GM19238 (cell line): Measurements from ENCODE around the gene SERPINB1.

Experiments used
- DNase-seq: peaks from one replicate; pipeline ENCODE4 v3.0.0; 2011; ENCODE audit warnings: low spot score; ENCODE audit not compliant: insufficient read length

Gene SERPINB1

DNA sequence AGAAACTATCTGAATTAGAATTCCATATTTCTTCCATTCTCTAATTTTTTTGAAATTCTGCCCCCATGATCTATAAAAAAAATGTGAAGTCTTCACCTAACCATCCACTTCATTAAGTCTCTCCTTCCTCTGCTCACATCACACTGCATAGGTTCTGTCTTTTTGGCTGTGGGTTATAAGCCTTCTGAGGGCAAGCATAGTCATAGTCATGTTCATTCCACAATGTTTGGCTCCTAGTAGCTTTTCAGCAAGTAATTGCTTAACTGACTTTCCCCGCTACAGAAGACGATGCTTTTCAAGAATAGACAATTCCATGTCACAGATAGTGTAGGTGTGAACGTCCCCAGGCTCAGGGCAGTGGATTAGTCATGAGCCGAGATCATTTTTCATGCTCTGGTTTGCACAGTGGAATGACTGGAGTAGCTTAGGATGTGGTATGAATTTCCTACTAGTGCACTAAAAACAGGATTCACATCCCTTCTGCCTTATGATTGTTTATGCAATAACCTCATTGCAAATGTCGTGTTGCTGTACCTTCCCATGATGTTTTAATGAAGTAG is 47.4 kb downstream of the SERPINB1 start:
- DNase-seq, result no peak

- DNase-seq, result peak; percentile 20
These were observed 48.0 kb downstream of the SERPINB1 start for GRCh38 chr6:2793534-2794151.

- no peak for DNase-seq
These were observed 49.1 kb downstream of the SERPINB1 start for GRCh38 chr6:2792330-2793110.

DNA sequence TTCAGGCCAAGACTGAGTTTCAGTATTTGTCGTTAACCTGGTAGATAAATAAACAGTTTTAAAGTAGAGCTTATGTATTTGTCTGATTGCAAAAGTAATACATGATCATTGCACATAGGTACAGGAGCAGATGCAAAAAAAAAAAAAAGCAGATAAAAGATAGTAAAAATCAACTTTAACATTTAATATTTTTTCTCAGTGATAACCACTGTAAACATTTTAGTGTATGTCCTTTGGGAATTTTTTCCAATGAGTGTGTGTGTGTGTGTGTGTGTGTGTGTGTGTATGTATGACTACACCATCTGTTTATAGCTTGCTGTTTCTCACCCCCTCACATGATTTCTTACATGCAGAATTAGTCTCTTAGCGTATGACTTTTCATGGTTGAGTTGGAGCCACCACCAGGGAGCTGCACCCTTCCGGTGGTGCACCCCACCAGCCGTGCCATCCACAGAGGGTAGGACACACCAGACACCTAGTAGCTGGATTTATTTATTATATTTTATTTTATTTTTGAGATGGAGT is 50.2 kb downstream of the SERPINB1 start:
- DNase-seq, result no peak

- peak; percentile 68 for DNase-seq
These were observed 50.8 kb downstream of the SERPINB1 start for GRCh38 chr6:2790588-2791449.

DNA sequence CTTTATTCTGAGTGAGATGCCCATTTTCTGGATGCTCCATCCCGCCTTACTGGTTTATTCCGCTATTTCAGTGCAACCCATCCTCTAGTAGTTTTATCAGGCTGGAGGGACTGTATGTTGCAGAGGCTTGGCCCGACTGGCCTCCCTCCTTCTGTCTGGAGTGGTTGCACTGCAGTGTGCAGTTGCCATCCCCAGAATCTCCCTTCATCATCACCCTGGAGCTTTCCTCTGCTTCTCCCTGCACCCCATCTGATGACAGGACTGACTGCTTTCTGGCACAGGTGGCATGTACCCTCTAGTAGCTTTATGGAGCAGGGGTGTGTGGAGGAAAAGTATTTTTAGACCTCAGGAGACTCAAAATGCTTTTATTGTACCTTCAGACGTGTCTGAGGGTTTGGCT is 55.4 kb downstream of the SERPINB1 start:
- no peak for DNase-seq

- no peak for DNase-seq
These were observed 56.7 kb downstream of the SERPINB1 start for GRCh38 chr6:2784930-2785329.

- no peak for DNase-seq
These were observed 57.6 kb downstream of the SERPINB1 start for GRCh38 chr6:2784061-2784460.

- no peak for DNase-seq
These were observed 58.3 kb downstream of the SERPINB1 start for GRCh38 chr6:2783188-2783963.

DNA sequence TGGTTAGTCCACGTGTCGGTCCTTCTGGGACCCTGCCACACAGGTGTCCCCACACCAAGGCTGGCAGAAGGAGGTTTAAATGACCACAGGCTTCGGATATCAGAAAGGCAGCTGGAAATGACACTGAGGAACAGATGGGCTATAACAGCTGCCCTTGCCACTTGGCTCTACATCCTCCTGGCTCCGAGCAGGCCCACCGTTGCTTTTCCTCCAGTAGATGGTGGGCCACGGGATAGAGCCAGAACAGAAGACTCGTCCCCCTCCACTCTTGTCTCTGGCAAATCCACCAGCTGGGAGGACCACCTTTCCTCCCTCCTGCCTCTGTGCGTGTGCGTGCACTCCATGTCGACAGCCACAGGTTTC is 58.9 kb downstream of the SERPINB1 start:
- DNase-seq, result no peak

- no peak for DNase-seq
These were observed 59.3 kb downstream of the SERPINB1 start for GRCh38 chr6:2782356-2782708.
